ENCODE results near the gene PRKAG2.

Gene PRKAG2

GRCh38 chr7:151511946-151512345 is 365.0 kb downstream of the PRKAG2 start:
- H4K20me1 ChIP-seq (ENCODE audit: insufficient read depth, low read length) = no peaks in the 10 kb centered on the region
- no peak overlapping the region for H3K4me3 ChIP-seq (ENCODE audit: low read depth, low read length, poor library complexity, severe bottlenecking)
- H3K4me2 ChIP-seq (ENCODE audit: low read length) = no peak overlapping the region
- peaks cover 72% of the 10 kb centered on the region for H3K36me3 ChIP-seq (ENCODE audit: insufficient read depth, low read length)
- no peaks in the 10 kb centered on the region for H3K27me3 ChIP-seq (ENCODE audit: insufficient read depth, low read length)
- peaks cover 3% of the 10 kb centered on the region for H3K4me1 ChIP-seq (ENCODE audit: insufficient read depth, low read length, severe bottlenecking)
- H3K79me2 ChIP-seq (ENCODE audit: insufficient read depth, low read length) = peaks cover 100% of the 10 kb centered on the region
- TF ChIP-seq CTCF (IDR thresholded peaks at IDR 0.05; ENCODE audit: low read length) (no peak), EZH2 (IDR thresholded peaks at IDR 0.05; ENCODE audit: borderline replicate concordance, low read length) (no peak)
- no peak overlapping the region for H2AFZ ChIP-seq (ENCODE audit: low read length)
- peaks cover 47% of the 10 kb centered on the region for H3K9me3 ChIP-seq (ENCODE audit: low read length)
- no peaks in the 10 kb centered on the region for H3K9me2 ChIP-seq (ENCODE audit: low read depth, low read length)
- no peak overlapping the region for H3K27ac ChIP-seq (ENCODE audit: low read depth, low read length, poor library complexity, severe bottlenecking)
- no peaks in the 10 kb centered on the region for H3F3A ChIP-seq (ENCODE audit: insufficient read depth, low read length)
- H3K9ac ChIP-seq (ENCODE audit: low read length) = no peak overlapping the region

GRCh38 chr7:151511270-151511669 is 365.6 kb downstream of the PRKAG2 start:
- Histone ChIP-seq H4K20me1 (ENCODE audit: insufficient read depth, low read length) (no peaks in the 10 kb centered on the region), H3K79me2 (ENCODE audit: insufficient read depth, low read length) (peaks cover 100% of the 10 kb centered on the region), H3F3A (ENCODE audit: insufficient read depth, low read length) (no peaks in the 10 kb centered on the region), H3K9me3 (ENCODE audit: low read length) (peaks cover 51% of the 10 kb centered on the region), H3K27ac (ENCODE audit: low read depth, low read length, poor library complexity, severe bottlenecking) (no peak overlapping the region), H3K9ac (ENCODE audit: low read length) (no peak overlapping the region), H3K4me3 (ENCODE audit: low read depth, low read length, poor library complexity, severe bottlenecking) (no peak overlapping the region), H3K4me2 (ENCODE audit: low read length) (no peak overlapping the region), H3K4me1 (ENCODE audit: insufficient read depth, low read length, severe bottlenecking) (no peaks in the 10 kb centered on the region), H2AFZ (ENCODE audit: low read length) (no peak overlapping the region), H3K36me3 (ENCODE audit: insufficient read depth, low read length) (peaks cover 70% of the 10 kb centered on the region), H3K27me3 (ENCODE audit: insufficient read depth, low read length) (no peaks in the 10 kb centered on the region), H3K9me2 (ENCODE audit: low read depth, low read length) (no peaks in the 10 kb centered on the region)
- TF ChIP-seq EZH2 (IDR thresholded peaks at IDR 0.05; ENCODE audit: borderline replicate concordance, low read length) (no peak), CTCF (IDR thresholded peaks at IDR 0.05; ENCODE audit: low read length) (no peak)

GRCh38 chr7:151509670-151510333 is 367.1 kb downstream of the PRKAG2 start:
- no peaks in the 10 kb centered on the region for H4K20me1 ChIP-seq (ENCODE audit: insufficient read depth, low read length)

More at GRCh38 chr7:151509670-151510333, 367.1 kb downstream of the PRKAG2 start:
- Histone ChIP-seq H3K79me2 (ENCODE audit: insufficient read depth, low read length) (peaks cover 100% of the 10 kb centered on the region), H3K9me2 (ENCODE audit: low read depth, low read length) (no peaks in the 10 kb centered on the region), H3K27ac (ENCODE audit: low read depth, low read length, poor library complexity, severe bottlenecking) (no peak overlapping the region), H3K4me2 (ENCODE audit: low read length) (no peak overlapping the region), H3K4me1 (ENCODE audit: insufficient read depth, low read length, severe bottlenecking) (no peaks in the 10 kb centered on the region), H2AFZ (ENCODE audit: low read length) (no peak overlapping the region), H3K9me3 (ENCODE audit: low read length) (peaks cover 41% of the 10 kb centered on the region), H3K27me3 (ENCODE audit: insufficient read depth, low read length) (no peaks in the 10 kb centered on the region), H3K36me3 (ENCODE audit: insufficient read depth, low read length) (peaks cover 57% of the 10 kb centered on the region), H3F3A (ENCODE audit: insufficient read depth, low read length) (no peaks in the 10 kb centered on the region), H3K4me3 (ENCODE audit: low read depth, low read length, poor library complexity, severe bottlenecking) (no peak overlapping the region), H3K9ac (ENCODE audit: low read length) (no peak overlapping the region)
- no peak for TF ChIP-seq EZH2 (IDR thresholded peaks at IDR 0.05; ENCODE audit: borderline replicate concordance, low read length)
- no peak for TF ChIP-seq CTCF (IDR thresholded peaks at IDR 0.05; ENCODE audit: low read length)

All from OCI-LY1 (cell line).